Limb (tissue), 2 donors: Measurements from ENCODE around the gene RREB1.
"Not testable (repeated sequence)": the region's sequence is repeated elsewhere in the genome, so short reads cannot be mapped to it uniquely, and the experiment has no call there.

ENCODE experiments used
- DNase-seq, 2 donors: peaks; one replicate each; pipeline ENCODE4 v3.0.0-alpha.2; 2016; ENCODE audit errors: extremely low spot score in 2 of 2

RREB1 gene

GRCh38 chr6:7261032-7261841 is 153.5 kb downstream of the RREB1 start:
- DNase-seq, result peak; percentile 87 to 90

- DNase-seq, result no peak
Measured at GRCh38 chr6:7261852-7262461, 154.2 kb downstream of the RREB1 start.

- no peak for DNase-seq
Measured at GRCh38 chr6:7262746-7263518, 155.2 kb downstream of the RREB1 start.

GRCh38 chr6:7263519-7263805 is 155.7 kb downstream of the RREB1 start:
- DNase-seq, result not testable (repeated sequence)

- no peak for DNase-seq
Measured at GRCh38 chr6:7264041-7264440, 156.3 kb downstream of the RREB1 start.

GRCh38 chr6:7264686-7265384 is 157.1 kb downstream of the RREB1 start:
- DNase-seq, result no peak

GRCh38 chr6:7265385-7265726 is 157.6 kb downstream of the RREB1 start:
- not testable (repeated sequence) for DNase-seq

- no peak for DNase-seq
Measured at GRCh38 chr6:7267071-7267465, 159.3 kb downstream of the RREB1 start.

- no peak for DNase-seq
Measured at GRCh38 chr6:7267466-7268091, 159.8 kb downstream of the RREB1 start.

GRCh38 chr6:7268362-7268761 is 160.6 kb downstream of the RREB1 start:
- no peak for DNase-seq

GRCh38 chr6:7268816-7269555 is 161.2 kb downstream of the RREB1 start:
- DNase-seq, result no peak

- DNase-seq, result no peak
Measured at GRCh38 chr6:7269816-7270215, 162.1 kb downstream of the RREB1 start.

- DNase-seq, result no peak
Measured at GRCh38 chr6:7270320-7271204, 162.8 kb downstream of the RREB1 start.

- no peak for DNase-seq
Measured at GRCh38 chr6:7271205-7271534, 163.4 kb downstream of the RREB1 start.

GRCh38 chr6:7273709-7274108 is 165.9 kb downstream of the RREB1 start:
- DNase-seq, result no peak

- DNase-seq, result not testable (repeated sequence)
Measured at GRCh38 chr6:7274525-7274924, 166.8 kb downstream of the RREB1 start.

GRCh38 chr6:7276199-7276524 is 168.4 kb downstream of the RREB1 start:
- no peak for DNase-seq

GRCh38 chr6:7282097-7282906 is 174.5 kb downstream of the RREB1 start:
- DNase-seq, result no peak

GRCh38 chr6:7283676-7284075 is 175.9 kb downstream of the RREB1 start:
- no peak for DNase-seq
